SK-N-SH (cell line): ENCODE data around the gene NCKAP5. TPM values are rescaled to one million over a fixed set of nuclear protein-coding genes. Genes with fewer than 3 reads are reported as not detected.

Experiments used
- CTCF ChIA-PET: fragments of 300-600, 350-600 bp; formaldehyde crosslinking; extraction: SDS; loops from one replicate; lab custom pipeline; 2021; lab: Yijun Ruan, JAX
- POLR2A ChIA-PET: fragments of 350-600 bp; sonication (Branson Sonifier 250); formaldehyde crosslinking; extraction: SDS; loops from one replicate; lab custom pipeline; 2020; ENCODE audit warnings: antibody characterized with exemption, inconsistent platforms; lab: Yijun Ruan, JAX
- DNase-seq: peaks from one replicate; pipeline ENCODE4 v3.0.0; 2012
- H2AFZ ChIP-seq: fragments of 200-600 bp; sonication (generic); 2 replicates; pipeline ENCODE4 v1.8.1; 2016; ENCODE audit warnings: antibody characterized with exemption, mild to moderate bottlenecking, low read depth
- H3F3A ChIP-seq: fragments of 200-600 bp; sonication (generic); replicated peaks from 2 replicates; pipeline ENCODE3; 2016; ENCODE audit warnings: antibody characterized with exemption, mild to moderate bottlenecking; ENCODE audit not compliant: insufficient read depth
- H3K27ac ChIP-seq, 2 experiments: fragments of 200-500 bp in 1 of 2; fragments of 200-600 bp in 1 of 2; sonication (Bioruptor generic) in 1 of 2; sonication (generic), shearing (Covaris generic) in 1 of 2; 2 replicates each; pipeline versions ENCODE4 v1.5.1 to v1.6.1; 2014 to 2016; ENCODE audit warnings: low read depth in 2 of 2, inconsistent platforms in 1 of 2, low read length in 1 of 2, mild to moderate bottlenecking in 1 of 2, mixed read lengths in 1 of 2
- H3K27me3 ChIP-seq: fragments of 200-600 bp; sonication (generic), shearing (Covaris generic); 2 replicates; pipeline ENCODE4 v1.6.1; 2016; ENCODE audit warnings: mixed run types; ENCODE audit not compliant: insufficient read depth
- H3K36me3 ChIP-seq, 2 experiments: fragments of 200-500 bp in 1 of 2; fragments of 200-600 bp in 1 of 2; sonication (Bioruptor generic) in 1 of 2; sonication (generic) in 1 of 2; replicated peaks in 1 of 2; 2 replicates each; pipeline versions ENCODE3 to v1.5.1; 2014 to 2016; ENCODE audit warnings: low read length in 1 of 2, mild to moderate bottlenecking in 1 of 2; ENCODE audit not compliant: insufficient read depth in 2 of 2, control insufficient read depth in 1 of 2
- H3K4me1 ChIP-seq, 2 experiments: fragments of 200-500 bp in 1 of 2; fragments of 200-600 bp in 1 of 2; sonication (Bioruptor generic) in 1 of 2; sonication (generic), shearing (Covaris generic) in 1 of 2; 2 replicates each; pipeline versions ENCODE4 v1.5.1 to v1.6.1; 2014 to 2016; ENCODE audit warnings: low read depth in 1 of 2, low read length in 1 of 2, mixed run types in 1 of 2; ENCODE audit not compliant: insufficient read depth in 2 of 2, control insufficient read depth in 1 of 2
- H3K4me2 ChIP-seq: fragments of 200-600 bp; sonication (generic), shearing (Covaris generic); 2 replicates; pipeline ENCODE4 v1.6.1; 2017; ENCODE audit warnings: mixed run types
- H3K4me3 ChIP-seq, 2 experiments: fragments of 200-500 bp in 1 of 2; fragments of 200-600 bp in 1 of 2; sonication (Bioruptor generic) in 1 of 2; sonication (generic), shearing (Covaris generic) in 1 of 2; 2 replicates each; pipeline versions ENCODE4 v1.5.1 to v1.8.1; 2014 to 2016; ENCODE audit warnings: low read depth in 2 of 2, inconsistent platforms in 1 of 2, low read length in 1 of 2, mild to moderate bottlenecking in 1 of 2, mixed read lengths in 1 of 2, moderate library complexity in 1 of 2
- H3K79me2 ChIP-seq: fragments of 200-600 bp; sonication (generic); 2 replicates; pipeline ENCODE4 v1.8.1; 2017; ENCODE audit warnings: mild to moderate bottlenecking; ENCODE audit not compliant: insufficient read depth
- H3K9ac ChIP-seq: fragments of 200-600 bp; sonication (generic); 2 replicates; pipeline ENCODE4 v1.6.1; 2017; ENCODE audit warnings: mixed run types
- H3K9me2 ChIP-seq: fragments of 200-600 bp; sonication (generic); 2 replicates; pipeline ENCODE4 v1.6.1; 2017; ENCODE audit warnings: mixed run types
- H3K9me3 ChIP-seq: fragments of 200-600 bp; sonication (generic); 2 replicates; pipeline ENCODE4 v1.6.1; 2017; ENCODE audit warnings: mixed run types, mild to moderate bottlenecking, moderate library complexity
- H4K20me1 ChIP-seq: fragments of 200-600 bp; sonication (generic); 2 replicates; pipeline ENCODE4 v1.6.1; 2017; ENCODE audit warnings: mild to moderate bottlenecking, mixed run types; ENCODE audit not compliant: insufficient read depth
- CHD2 ChIP-seq: fragments of 150-350 bp; IDR thresholded peaks from 2 replicates; pipeline ENCODE4 v1.6.1; 2018; ENCODE audit warnings: low read length; ENCODE audit not compliant: partially characterized antibody
- CTCF ChIP-seq: fragments of 200-600 bp; sonication (generic); IDR thresholded peaks from 2 replicates; pipeline ENCODE4 v1.6.1; 2017; ENCODE audit warnings: antibody characterized with exemption, mild to moderate bottlenecking, moderate library complexity
- EZH2phosphoT487 ChIP-seq: fragments of 200-600 bp; sonication (generic); IDR thresholded peaks from 2 replicates; pipeline ENCODE4 v1.6.1; 2017; ENCODE audit warnings: low read depth, mixed run types, mild to moderate bottlenecking, antibody characterized with exemption, moderate library complexity, borderline replicate concordance
- FOXM1 ChIP-seq: IDR thresholded peaks from 2 replicates; pipeline ENCODE4 v1.4.0; 2012; ENCODE audit warnings: low read depth, mild to moderate bottlenecking
- GABPA ChIP-seq: IDR thresholded peaks from 2 replicates; pipeline ENCODE4 v1.4.0; 2012; ENCODE audit warnings: low read depth, mild to moderate bottlenecking
- MEF2A ChIP-seq: IDR thresholded peaks from 2 replicates; pipeline ENCODE4 v1.4.0; 2012; ENCODE audit warnings: low read depth, borderline replicate concordance
- NFIC ChIP-seq: IDR thresholded peaks from 2 replicates; pipeline ENCODE4 v1.4.0; 2012; ENCODE audit warnings: borderline replicate concordance
- NRF1 ChIP-seq: IDR thresholded peaks from 2 replicates; pipeline ENCODE4 v1.6.1; 2012; ENCODE audit warnings: low read depth, mild to moderate bottlenecking, low read length
- PBX3 ChIP-seq: IDR thresholded peaks from 2 replicates; pipeline ENCODE4; 2012
- RXRA ChIP-seq: IDR thresholded peaks from 2 replicates; pipeline ENCODE4 v1.4.0; 2012; ENCODE audit warnings: low read depth, mild to moderate bottlenecking, borderline replicate concordance
- SIN3A ChIP-seq: IDR thresholded peaks from 2 replicates; pipeline ENCODE4 v1.6.1; 2012; ENCODE audit warnings: low read depth, mild to moderate bottlenecking, low read length, moderate library complexity, borderline replicate concordance
- TAF1 ChIP-seq: IDR thresholded peaks from 2 replicates; pipeline ENCODE4 v1.6.1; 2012; ENCODE audit warnings: low read depth, mild to moderate bottlenecking, low read length, moderate library complexity, borderline replicate concordance
- TCF12 ChIP-seq: IDR thresholded peaks from 2 replicates; pipeline ENCODE4 v1.4.0; 2012
- TEAD4 ChIP-seq: IDR thresholded peaks from 2 replicates; pipeline ENCODE4 v1.4.0; 2012; ENCODE audit warnings: mild to moderate bottlenecking, borderline replicate concordance; ENCODE audit not compliant: insufficient read depth
- USF1 ChIP-seq: IDR thresholded peaks from 2 replicates; pipeline ENCODE4 v1.4.0; 2012; ENCODE audit warnings: low read depth, borderline replicate concordance
- USF2 ChIP-seq: fragments of 150-350 bp; IDR thresholded peaks from 2 replicates; pipeline ENCODE4 v1.6.1; 2017; ENCODE audit warnings: antibody characterized with exemption, low read length, low read depth, borderline replicate concordance
- YY1 ChIP-seq: IDR thresholded peaks from 2 replicates; pipeline ENCODE4 v1.4.0; 2012; ENCODE audit warnings: low read depth, mild to moderate bottlenecking
- WGBS: methylation state at CpG from one replicate; pipeline ENCODE4 v1.1.6; 2017; ENCODE audit warnings: low lambda C conversion rate; 5-methylcytosine and 5-hydroxymethylcytosine counted together
- polyA plus RNA-seq, 3 experiments: library from polyadenylated mRNA; depleted of rRNA; stranded (reverse); fragments of >200 nt; gene quantifications; 2 replicates each; pipeline ENCODE4 v1.2.3, GENCODE V29; 2012
- TF ChIP-seq, protein P1 (sequence below): IDR thresholded peaks from 2 replicates; pipeline ENCODE4 v1.4.0; 2012; ENCODE audit warnings: low read depth

The NCKAP5 gene
- polyA plus RNA-seq, 1 of the 3 experiments (the other 2 are of a cell fraction) = 0.02 TPM

DNA sequence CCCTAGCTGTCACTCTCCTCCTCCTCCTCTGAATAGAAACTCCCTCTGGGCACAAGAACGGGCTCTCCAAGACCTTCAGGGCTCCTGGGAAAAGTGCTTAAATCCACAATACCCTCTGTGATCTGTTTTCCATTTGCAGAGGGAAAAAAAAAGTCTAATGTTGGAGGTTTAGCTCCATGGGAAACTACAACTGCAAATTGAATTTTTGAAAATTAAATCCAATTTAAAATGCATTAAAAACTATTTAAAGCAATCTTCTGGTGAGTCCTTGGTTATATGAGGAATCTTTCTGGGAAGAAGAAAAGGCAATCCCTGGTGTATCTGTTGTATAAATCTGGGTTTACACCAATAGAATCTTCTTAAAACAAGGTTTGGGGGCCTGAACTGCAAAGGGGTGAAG is 64.3 kb downstream of the NCKAP5 start:
- WGBS = 31% methylated on average over 1 of the region's 1 CpG
- TF ChIP-seq SIN3A (no peak), PBX3 (no peak), TEAD4 (no peak), USF1 (no peak), MEF2A (no peak), GABPA (no peak), USF2 (no peak), CHD2 (no peak), EZH2phosphoT487 (no peak), RXRA (no peak), YY1 (no peak), FOXM1 (no peak), TAF1 (no peak), NRF1 (no peak), CTCF (no peak), NFIC (no peak), TCF12 (no peak)
- TF ChIP-seq, protein P1, sequence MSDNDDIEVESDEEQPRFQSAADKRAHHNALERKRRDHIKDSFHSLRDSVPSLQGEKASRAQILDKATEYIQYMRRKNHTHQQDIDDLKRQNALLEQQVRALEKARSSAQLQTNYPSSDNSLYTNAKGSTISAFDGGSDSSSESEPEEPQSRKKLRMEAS = no peak
- Histone ChIP-seq H3K4me3 (no peak overlapping the region), H3K9ac (no peak overlapping the region), H2AFZ (no peak overlapping the region), H3K9me2 (no peaks in the 10 kb centered on the region), H3K79me2 (no peaks in the 10 kb centered on the region), H3K9me3 (no peaks in the 10 kb centered on the region), H3K4me2 (no peak overlapping the region), H3K36me3 (no peaks in the 10 kb centered on the region), H3K4me1 (peaks cover 12 to 42% of the 10 kb centered on the region in 2 experiments; a peak in 2 of 4 replicates), H3F3A (peaks cover 5% of the 10 kb centered on the region), H3K27ac (peak overlapping the region in 1 of 2 experiments; percentile 64; a peak in 2 of 4 replicates), H3K27me3 (no peaks in the 10 kb centered on the region), H4K20me1 (no peaks in the 10 kb centered on the region)
- peak; percentile 11 for DNase-seq
- POLR2A ChIA-PET = no interaction called here
- CTCF ChIA-PET = interaction anchor here (1.0 to 1.9 kb wide), 4 partner anchors 10 to 340 kb away, joined by 3 to 6 read pairs (median 3); no protein-coding TSS in a partner anchor
